ENCODE results near the gene PLD3. TPM values are rescaled to one million over a fixed set of nuclear protein-coding genes. Genes with fewer than 3 reads are reported as not detected.

The PLD3 gene
- total and polyA plus RNA-seq, 2 donors from 2014 or later: 175 to 207 TPM

GRCh38 chr19:40313229-40313983, 35.1 kb upstream of the PLD3 start:
- H3K9ac ChIP-seq (ENCODE audit: low read length in 3 of 3): no peak overlapping the region
- H3K9me3 ChIP-seq (ENCODE audit: control insufficient read depth in 2 of 3, insufficient read depth in 1 of 3, low read length in 3 of 3): no peaks in the 10 kb centered on the region
- no peaks in the 10 kb centered on the region for H3K4me1 ChIP-seq (ENCODE audit: control insufficient read depth in 2 of 3, insufficient read depth in 2 of 3, low read depth in 1 of 3, low read length in 3 of 3)
- H3K4me3 ChIP-seq (ENCODE audit: low read length in 3 of 3): no peak overlapping the region
- H3K27me3 ChIP-seq (ENCODE audit: control insufficient read depth, insufficient read depth, low read length): no peaks in the 10 kb centered on the region
- H3K36me3 ChIP-seq (ENCODE audit: control insufficient read depth in 2 of 3, insufficient read depth in 3 of 3, low read length in 3 of 3): no peaks in the 10 kb centered on the region
- no peak for TF ChIP-seq CTCF (IDR thresholded peaks at IDR 0.05; ENCODE audit: borderline replicate concordance, extremely low read depth, insufficient read depth)
- intact Hi-C loops (cut with DNase I): no loop called here
- DNase-seq (no peak), FAIRE-seq (no peak)
- H3K27ac ChIP-seq (ENCODE audit: low read depth in 2 of 2, low read length in 2 of 2): no peak overlapping the region

- Histone ChIP-seq H3K27me3 (ENCODE audit: control insufficient read depth, insufficient read depth, low read length) (no peaks in the 10 kb centered on the region), H3K4me3 (ENCODE audit: low read length in 3 of 3) (no peak overlapping the region), H3K36me3 (ENCODE audit: control insufficient read depth in 2 of 3, insufficient read depth in 3 of 3, low read length in 3 of 3) (no peaks in the 10 kb centered on the region), H3K9ac (ENCODE audit: low read length in 3 of 3) (no peak overlapping the region), H3K4me1 (ENCODE audit: control insufficient read depth in 2 of 3, insufficient read depth in 2 of 3, low read depth in 1 of 3, low read length in 3 of 3) (no peaks in the 10 kb centered on the region), H3K27ac (ENCODE audit: low read depth in 2 of 2, low read length in 2 of 2) (no peak overlapping the region), H3K9me3 (ENCODE audit: control insufficient read depth in 2 of 3, insufficient read depth in 1 of 3, low read length in 3 of 3) (no peaks in the 10 kb centered on the region)
- TF ChIP-seq CTCF (IDR thresholded peaks at IDR 0.05; ENCODE audit: borderline replicate concordance, extremely low read depth, insufficient read depth): no peak
- no peak for FAIRE-seq
- DNase-seq: no peak
- intact Hi-C loops (cut with DNase I): no loop called here
Measured at GRCh38 chr19:40314656-40315055, 33.8 kb upstream of the PLD3 start.

DNA sequence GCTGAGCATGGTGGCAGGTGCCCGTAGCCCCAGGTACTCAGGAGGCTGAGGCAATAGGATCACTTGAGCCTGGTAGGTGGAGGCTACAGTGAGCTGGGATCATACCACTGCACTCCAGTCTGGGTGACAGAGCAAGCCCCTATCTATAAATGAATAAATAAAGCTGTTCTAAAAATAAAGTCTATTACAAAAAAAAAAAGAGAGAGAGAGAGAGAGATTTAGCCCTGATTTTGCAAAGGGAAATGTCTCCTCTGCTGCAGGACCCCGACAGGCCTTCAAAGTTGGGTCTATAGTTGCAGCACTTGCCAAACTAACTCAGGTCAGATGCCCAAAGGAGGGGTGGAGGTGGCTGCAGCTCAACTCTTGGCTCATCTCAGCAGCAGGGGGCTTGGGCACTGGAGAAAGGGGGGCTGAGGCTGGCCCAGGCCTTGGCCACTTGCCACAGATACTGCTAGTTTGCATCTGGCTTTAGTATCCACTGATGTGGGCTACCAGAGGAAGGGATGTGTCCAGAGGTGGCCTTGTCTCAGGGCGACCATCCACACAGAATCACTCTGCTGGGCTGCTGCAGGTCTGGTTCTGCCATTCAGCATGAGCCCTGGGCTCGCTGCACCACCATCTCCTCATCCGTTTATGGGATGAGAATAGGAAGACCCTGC, 32.6 kb upstream of the PLD3 start:
- intact Hi-C loops (cut with DNase I): no loop called here
- FAIRE-seq: no peak

More for the DNA sequence above, 32.6 kb upstream of the PLD3 start:
- Histone ChIP-seq H3K4me3 (ENCODE audit: low read length in 3 of 3) (no peak overlapping the region), H3K9ac (ENCODE audit: low read length in 3 of 3) (no peak overlapping the region), H3K27ac (ENCODE audit: low read depth in 2 of 2, low read length in 2 of 2) (no peak overlapping the region), H3K4me1 (ENCODE audit: control insufficient read depth in 2 of 3, insufficient read depth in 2 of 3, low read depth in 1 of 3, low read length in 3 of 3) (no peaks in the 10 kb centered on the region), H3K36me3 (ENCODE audit: control insufficient read depth in 2 of 3, insufficient read depth in 3 of 3, low read length in 3 of 3) (no peaks in the 10 kb centered on the region), H3K27me3 (ENCODE audit: control insufficient read depth, insufficient read depth, low read length) (no peaks in the 10 kb centered on the region), H3K9me3 (ENCODE audit: control insufficient read depth in 2 of 3, insufficient read depth in 1 of 3, low read length in 3 of 3) (no peaks in the 10 kb centered on the region)
- no peak for TF ChIP-seq CTCF (IDR thresholded peaks at IDR 0.05; ENCODE audit: borderline replicate concordance, extremely low read depth, insufficient read depth)
- DNase-seq: peak in 1 of 5 donors; percentile 52
